Endometrial microvascular endothelial cells (primary cell): ENCODE data around the gene RPGRIP1. TPM values are rescaled to one million over a fixed set of nuclear protein-coding genes. Genes with fewer than 3 reads are reported as not detected.
"Not testable (repeated sequence)": the region's sequence is repeated elsewhere in the genome, so short reads cannot be mapped to it uniquely, and the experiment has no call there.

Source experiments
- in situ Hi-C: cut with HindIII; loops from 2 replicates; pipeline ENCODE4 v1.10.0; 2017; ENCODE audit warnings: low sequenced_read_pairs, low pct_unique_long_range_greater_than_20kb; ENCODE audit errors: inconsistent ontology term
- total RNA-seq: library from RNA; depleted of rRNA; stranded (reverse); fragments of >200 nt; gene quantifications from one replicate; pipeline ENCODE4 v1.2.3, GENCODE V29; 2015; ENCODE audit errors: inconsistent ontology term

The RPGRIP1 gene
- total RNA-seq, 1 donor from 2014 or later, result not detected

- in situ Hi-C loops, result no loop called here
Observed at GRCh38 chr14:21287168-21287567, 7.3 kb downstream of the RPGRIP1 start.

- in situ Hi-C loops, result not testable (repeated sequence)
Observed at GRCh38 chr14:21294026-21294425, 14.1 kb downstream of the RPGRIP1 start.

GRCh38 chr14:21298358-21298757 is 18.5 kb downstream of the RPGRIP1 start:
- in situ Hi-C loops, result no loop called here

- in situ Hi-C loops, result no loop called here
Observed at GRCh38 chr14:21299562-21300130, 19.8 kb downstream of the RPGRIP1 start.

- in situ Hi-C loops, result no loop called here
Observed at GRCh38 chr14:21300892-21301291, 21.0 kb downstream of the RPGRIP1 start.

GRCh38 chr14:21302013-21302835 is 22.3 kb downstream of the RPGRIP1 start:
- in situ Hi-C loops, result no loop called here

- in situ Hi-C loops, result not testable (repeated sequence)
Observed at GRCh38 chr14:21302836-21303140, 22.9 kb downstream of the RPGRIP1 start.

- in situ Hi-C loops, result no loop called here
Observed at GRCh38 chr14:21307637-21308036, 27.8 kb downstream of the RPGRIP1 start.

GRCh38 chr14:21308132-21308478 is 28.2 kb downstream of the RPGRIP1 start:
- in situ Hi-C loops, result no loop called here

GRCh38 chr14:21308479-21309237 is 28.8 kb downstream of the RPGRIP1 start:
- in situ Hi-C loops, result no loop called here

- in situ Hi-C loops, result no loop called here
Observed at GRCh38 chr14:21309238-21309636, 29.4 kb downstream of the RPGRIP1 start.

- in situ Hi-C loops, result no loop called here
Observed at GRCh38 chr14:21309956-21310355, 30.1 kb downstream of the RPGRIP1 start.

- in situ Hi-C loops, result no loop called here
Observed at GRCh38 chr14:21311614-21312013, 31.7 kb downstream of the RPGRIP1 start.

GRCh38 chr14:21313512-21313911 is 33.6 kb downstream of the RPGRIP1 start:
- in situ Hi-C loops, result no loop called here

GRCh38 chr14:21317398-21317797 is 37.5 kb downstream of the RPGRIP1 start:
- in situ Hi-C loops, result no loop called here

- in situ Hi-C loops, result no loop called here
Observed at GRCh38 chr14:21320913-21321312, 41.0 kb downstream of the RPGRIP1 start.

GRCh38 chr14:21322716-21323115 is 42.8 kb downstream of the RPGRIP1 start:
- in situ Hi-C loops, result no loop called here

- in situ Hi-C loops, result no loop called here
Observed at GRCh38 chr14:21326972-21327371, 47.1 kb downstream of the RPGRIP1 start.
